HG03460 (cell line): Measurements from ENCODE around the gene SURF2.
"Not testable (repeated sequence)": the region's sequence is repeated elsewhere in the genome, so short reads cannot be mapped to it uniquely, and the experiment has no call there.

ENCODE experiments used
- ATAC-seq: cut with Tn5 transposase; IDR thresholded peaks from one replicate; pipeline ENCODE4 v1.9.1; 2021; ENCODE audit not compliant: unreplicated experiment

Gene SURF2

GRCh38 chr9:133356391-133357091, at the start of gene SURF2, which contains the start of gene SURF1:
SURF2 (plus strand) TSS chr9:133356550; CDS start chr9:133356593, 43 bp downstream.
SURF1 (minus strand) TSS chr9:133356487; CDS start chr9:133356453, 34 bp downstream.
- ATAC-seq: peak; percentile 60

GRCh38 chr9:133307301-133307700, 49.0 kb upstream of the SURF2 start:
- no peak for ATAC-seq

- ATAC-seq: no peak
Measured at GRCh38 chr9:133309608-133310007, 46.7 kb upstream of the SURF2 start.

DNA sequence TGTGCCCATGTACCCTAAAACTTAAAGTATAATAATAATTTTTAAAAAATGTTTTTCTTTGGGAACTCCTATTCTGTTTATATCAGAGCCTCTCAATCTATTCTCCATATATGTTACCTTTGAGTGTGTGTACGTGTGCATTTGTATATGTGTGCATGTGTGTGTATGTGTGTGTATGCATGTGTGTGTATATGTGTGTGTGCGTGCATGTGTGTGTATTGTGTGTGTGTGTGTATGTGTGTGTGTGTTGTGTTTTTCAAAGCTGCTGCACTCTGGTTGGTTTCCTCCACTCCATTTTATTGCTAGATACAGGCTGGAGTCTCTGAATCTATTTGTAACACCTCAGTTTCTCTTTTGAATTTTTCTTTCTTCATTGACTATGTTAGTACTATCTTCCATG, 40.4 kb upstream of the SURF2 start:
- ATAC-seq: no peak

- not testable (repeated sequence) for ATAC-seq
Measured at GRCh38 chr9:133317551-133317950, 38.8 kb upstream of the SURF2 start.

GRCh38 chr9:133320421-133320881, 35.9 kb upstream of the SURF2 start:
- no peak for ATAC-seq

DNA sequence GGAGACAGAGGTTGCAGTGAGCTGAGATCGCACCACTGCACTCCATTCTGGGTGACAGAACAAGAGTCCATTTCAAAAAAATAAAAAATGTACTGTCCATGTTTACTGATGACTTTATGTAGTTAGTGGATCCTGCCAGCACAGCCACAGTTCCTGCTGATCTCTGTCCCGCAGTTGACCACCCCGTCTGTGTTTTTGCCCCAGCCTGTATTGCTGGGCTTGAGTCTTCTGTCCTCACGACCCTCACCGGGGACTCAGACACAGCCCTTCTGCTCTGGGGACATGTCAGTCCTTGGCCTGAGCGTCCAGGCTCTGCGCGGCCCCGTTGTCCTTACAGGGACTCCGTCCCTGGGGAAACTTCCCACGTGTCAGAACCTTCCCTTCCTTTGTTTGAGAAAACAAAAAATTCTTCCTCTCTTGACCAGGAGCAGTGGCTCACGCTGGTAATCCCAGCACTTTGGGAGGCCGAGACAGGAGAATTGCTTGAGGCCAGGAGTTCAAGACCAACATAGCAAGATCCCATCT, 34.9 kb upstream of the SURF2 start:
- ATAC-seq: no peak

DNA sequence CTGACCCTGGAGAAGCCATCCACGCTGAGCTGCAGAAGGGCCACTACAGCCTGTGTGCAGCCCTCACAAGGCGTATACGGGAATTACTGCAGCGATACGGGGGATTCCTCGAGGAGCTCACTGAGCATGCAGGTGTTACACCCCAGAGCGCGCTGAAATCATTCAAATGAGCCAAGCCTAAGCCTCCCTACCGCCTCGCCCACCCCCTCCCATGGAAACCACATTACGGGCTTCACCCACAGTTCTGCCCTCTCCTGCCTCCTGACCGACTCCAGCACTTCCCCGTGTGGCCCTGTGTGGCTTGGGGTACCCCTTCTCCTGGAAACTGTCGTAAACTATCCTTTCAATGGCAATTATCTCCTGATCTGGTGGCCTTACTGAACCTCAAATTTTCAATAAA, 33.6 kb upstream of the SURF2 start:
- no peak for ATAC-seq

DNA sequence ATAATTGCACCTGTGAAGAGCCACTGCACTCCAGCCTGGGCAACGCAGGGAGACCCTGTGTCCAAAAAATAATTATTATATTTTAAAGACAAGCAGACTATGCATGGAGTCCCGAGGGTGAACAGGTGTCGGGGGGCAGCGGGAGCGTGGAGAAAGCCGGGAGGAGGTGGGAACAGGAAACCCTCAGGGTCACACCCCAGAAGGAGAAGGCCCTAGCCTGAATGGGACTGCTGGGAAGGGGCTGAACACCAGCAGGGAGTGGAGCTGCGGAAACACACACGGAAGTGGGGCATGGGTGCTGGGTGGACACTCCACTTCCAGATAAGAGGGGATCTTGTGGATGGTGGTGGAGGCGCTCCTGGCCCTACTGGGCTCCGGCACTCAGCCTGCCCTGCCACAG, 33.1 kb upstream of the SURF2 start:
- no peak for ATAC-seq

- no peak for ATAC-seq
Measured at GRCh38 chr9:133323991-133324703, 32.2 kb upstream of the SURF2 start.

DNA sequence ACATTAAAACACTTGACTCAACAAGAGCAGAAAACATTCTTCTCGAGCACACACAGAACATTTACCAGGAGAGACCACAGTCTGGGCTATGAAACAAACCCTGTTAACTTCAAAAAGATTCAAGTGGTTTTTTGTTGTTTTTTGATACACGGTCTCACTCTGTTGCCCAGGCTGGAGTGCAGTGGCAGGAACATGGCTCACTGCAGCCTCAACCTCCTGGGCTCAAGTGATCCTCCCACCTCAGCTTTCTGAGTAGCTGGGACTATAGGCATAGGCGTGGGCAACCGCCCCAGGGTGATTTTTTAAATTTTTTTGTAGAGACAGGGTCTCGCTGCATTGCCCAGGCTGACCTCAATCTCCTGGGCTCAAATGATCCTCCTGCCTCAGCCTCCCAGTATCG, 29.3 kb upstream of the SURF2 start:
- ATAC-seq: not testable (repeated sequence)

GRCh38 chr9:133327834-133328484, 28.4 kb upstream of the SURF2 start:
- no peak for ATAC-seq

GRCh38 chr9:133329306-133330156, 26.8 kb upstream of the SURF2 start:
- not testable (repeated sequence) for ATAC-seq

DNA sequence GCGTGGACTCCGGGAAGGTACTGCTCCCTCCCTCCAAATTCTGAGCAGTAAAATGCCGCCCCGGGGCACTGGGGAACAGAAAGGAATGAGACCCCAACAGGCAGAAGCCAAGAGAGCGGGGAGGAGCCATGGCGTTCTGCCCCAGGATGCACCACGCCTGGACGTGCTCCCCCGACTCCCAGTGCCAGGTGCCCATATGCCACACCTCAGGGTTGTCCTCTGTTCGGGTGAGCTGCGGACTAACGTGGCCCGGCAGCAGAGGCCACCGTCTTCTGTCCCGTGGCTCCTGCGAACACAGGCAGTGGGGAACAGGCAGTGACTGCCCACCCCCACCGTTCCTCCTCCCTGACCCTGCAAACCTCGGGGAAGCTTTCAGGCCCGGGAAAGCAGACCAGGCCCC, 25.1 kb upstream of the SURF2 start:
- ATAC-seq: no peak

- no peak for ATAC-seq
Measured at GRCh38 chr9:133331641-133332380, 24.5 kb upstream of the SURF2 start.

- ATAC-seq: no peak
Measured at GRCh38 chr9:133332381-133332730, 24.0 kb upstream of the SURF2 start.

GRCh38 chr9:133333011-133333410, 23.3 kb upstream of the SURF2 start:
- ATAC-seq: no peak

DNA sequence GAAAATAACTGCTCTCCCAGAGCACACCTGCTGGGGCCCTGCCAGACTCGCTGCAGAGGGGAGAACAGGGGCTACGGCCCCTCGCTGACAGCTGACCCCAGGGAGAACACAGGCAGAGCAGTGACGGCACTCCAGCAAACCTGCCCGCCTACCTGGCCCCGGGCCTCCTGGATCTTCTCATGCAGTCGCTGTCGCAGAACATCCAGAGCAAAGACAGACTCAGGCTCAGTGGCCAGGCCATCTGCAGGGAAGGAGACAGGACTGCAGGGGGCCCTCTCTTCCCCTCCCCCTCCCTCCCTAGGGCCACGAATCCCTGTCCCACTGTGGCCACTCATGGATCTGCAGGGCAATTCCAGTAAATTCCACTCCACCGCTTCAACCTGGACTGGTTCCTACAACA, 22.8 kb upstream of the SURF2 start:
- ATAC-seq: no peak

DNA sequence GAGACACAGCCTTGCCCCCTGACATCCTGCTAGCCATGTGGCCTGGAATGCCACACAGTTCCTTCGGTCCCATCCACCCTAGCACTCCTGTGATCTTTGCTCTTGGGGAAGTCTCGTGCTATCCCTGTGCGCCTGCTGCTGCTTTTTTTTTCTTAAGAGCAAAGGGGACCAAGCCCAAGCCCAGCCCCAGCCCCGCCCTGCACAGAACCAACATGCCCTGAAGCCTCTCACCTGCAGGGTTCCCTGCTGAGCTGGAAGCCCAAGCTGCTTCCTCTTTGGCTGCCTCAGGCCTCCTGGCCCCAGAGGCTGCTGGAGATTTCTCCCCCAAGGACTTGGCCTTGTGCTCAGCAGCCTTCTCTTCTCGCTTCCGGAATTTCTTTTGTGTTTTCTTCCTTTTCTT, 22.2 kb upstream of the SURF2 start:
- no peak for ATAC-seq

- ATAC-seq: not testable (repeated sequence)
Measured at GRCh38 chr9:133334888-133335287, 21.5 kb upstream of the SURF2 start.
